Kidney epithelial cell (primary cell): ENCODE data around the gene SIGLECL1. TPM values are rescaled to one million over a fixed set of nuclear protein-coding genes. Genes with fewer than 3 reads are reported as not detected.

Experiments
- DNase-seq: peaks from one replicate; pipeline ENCODE4 v3.0.0-alpha.2; 2010; ENCODE audit warnings: low read depth
- H3K27me3 ChIP-seq: 2 replicates; pipeline ENCODE4 v1.6.0; 2011; ENCODE audit warnings: low read length; ENCODE audit not compliant: control insufficient read depth, insufficient read depth
- H3K36me3 ChIP-seq: 2 replicates; pipeline ENCODE4 v1.5.1; 2011; ENCODE audit warnings: low read length; ENCODE audit not compliant: control insufficient read depth, insufficient read depth
- H3K4me3 ChIP-seq: 2 replicates; pipeline ENCODE4 v1.5.1; 2011; ENCODE audit warnings: low read depth, mild to moderate bottlenecking, control low read depth, low read length
- total RNA-seq: library from RNA; depleted of rRNA; stranded (reverse); fragments of >200 nt; gene quantifications from 2 replicates; pipeline ENCODE4 v1.2.3, GENCODE V29; 2015
- TF ChIP-seq, protein P1 (sequence below): IDR thresholded peaks from 2 replicates; pipeline ENCODE4 v1.5.1; 2011; ENCODE audit warnings: mild to moderate bottlenecking, moderate library complexity, low read length, control low read depth, inconsistent platforms; ENCODE audit not compliant: insufficient read depth, poor library complexity, severe bottlenecking

The SIGLECL1 gene
- total RNA-seq, 1 donor from 2014 or later = 0.79 TPM

DNA sequence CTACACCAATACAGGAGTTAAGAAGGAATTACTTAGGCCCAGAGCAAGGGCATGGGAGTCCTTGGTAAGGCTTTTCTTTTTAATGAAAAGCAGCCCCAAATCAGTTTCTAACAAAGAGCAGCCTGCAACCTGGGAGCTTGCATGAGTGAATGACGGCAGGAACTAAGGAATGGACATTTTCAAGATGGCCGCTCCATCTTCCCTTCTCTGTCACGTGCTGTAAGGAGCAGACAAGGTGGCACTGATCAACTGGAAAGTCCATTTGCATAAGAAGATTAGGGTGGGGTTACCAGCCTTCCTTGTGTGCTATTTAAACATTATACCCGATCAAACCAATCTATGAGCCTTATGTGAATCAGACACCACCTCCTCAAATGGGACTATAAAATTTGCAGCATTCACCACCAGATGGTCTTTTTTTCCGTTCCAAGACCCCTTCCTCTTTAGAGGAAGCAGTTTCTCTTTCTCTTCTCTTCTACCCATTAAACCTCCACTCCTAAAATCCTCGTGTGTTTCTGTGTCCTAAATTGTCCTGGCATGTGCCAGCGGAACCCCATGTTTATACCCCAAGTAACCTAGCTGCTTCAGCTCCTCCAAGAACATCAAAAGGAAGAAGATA lies 2.8 kb upstream of the SIGLECL1 start:
- TF ChIP-seq, protein P1, sequence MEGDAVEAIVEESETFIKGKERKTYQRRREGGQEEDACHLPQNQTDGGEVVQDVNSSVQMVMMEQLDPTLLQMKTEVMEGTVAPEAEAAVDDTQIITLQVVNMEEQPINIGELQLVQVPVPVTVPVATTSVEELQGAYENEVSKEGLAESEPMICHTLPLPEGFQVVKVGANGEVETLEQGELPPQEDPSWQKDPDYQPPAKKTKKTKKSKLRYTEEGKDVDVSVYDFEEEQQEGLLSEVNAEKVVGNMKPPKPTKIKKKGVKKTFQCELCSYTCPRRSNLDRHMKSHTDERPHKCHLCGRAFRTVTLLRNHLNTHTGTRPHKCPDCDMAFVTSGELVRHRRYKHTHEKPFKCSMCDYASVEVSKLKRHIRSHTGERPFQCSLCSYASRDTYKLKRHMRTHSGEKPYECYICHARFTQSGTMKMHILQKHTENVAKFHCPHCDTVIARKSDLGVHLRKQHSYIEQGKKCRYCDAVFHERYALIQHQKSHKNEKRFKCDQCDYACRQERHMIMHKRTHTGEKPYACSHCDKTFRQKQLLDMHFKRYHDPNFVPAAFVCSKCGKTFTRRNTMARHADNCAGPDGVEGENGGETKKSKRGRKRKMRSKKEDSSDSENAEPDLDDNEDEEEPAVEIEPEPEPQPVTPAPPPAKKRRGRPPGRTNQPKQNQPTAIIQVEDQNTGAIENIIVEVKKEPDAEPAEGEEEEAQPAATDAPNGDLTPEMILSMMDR = no peak
- Histone ChIP-seq H3K4me3 (no peak overlapping the region), H3K27me3 (no peaks in the 10 kb centered on the region), H3K36me3 (no peaks in the 10 kb centered on the region)
- no peak for DNase-seq

- TF ChIP-seq, protein P1 = no peak
- Histone ChIP-seq H3K4me3 (no peak overlapping the region), H3K27me3 (no peaks in the 10 kb centered on the region), H3K36me3 (no peaks in the 10 kb centered on the region)
- no peak for DNase-seq
Measured at GRCh38 chr19:51251468-51251820, 564 bp downstream of the SIGLECL1 start.

GRCh38 chr19:51252306-51253079 lies 1.6 kb downstream of the SIGLECL1 start:
- Histone ChIP-seq H3K4me3 (no peak overlapping the region), H3K36me3 (no peaks in the 10 kb centered on the region), H3K27me3 (no peaks in the 10 kb centered on the region)
- DNase-seq = no peak
- TF ChIP-seq, protein P1 = no peak

DNA sequence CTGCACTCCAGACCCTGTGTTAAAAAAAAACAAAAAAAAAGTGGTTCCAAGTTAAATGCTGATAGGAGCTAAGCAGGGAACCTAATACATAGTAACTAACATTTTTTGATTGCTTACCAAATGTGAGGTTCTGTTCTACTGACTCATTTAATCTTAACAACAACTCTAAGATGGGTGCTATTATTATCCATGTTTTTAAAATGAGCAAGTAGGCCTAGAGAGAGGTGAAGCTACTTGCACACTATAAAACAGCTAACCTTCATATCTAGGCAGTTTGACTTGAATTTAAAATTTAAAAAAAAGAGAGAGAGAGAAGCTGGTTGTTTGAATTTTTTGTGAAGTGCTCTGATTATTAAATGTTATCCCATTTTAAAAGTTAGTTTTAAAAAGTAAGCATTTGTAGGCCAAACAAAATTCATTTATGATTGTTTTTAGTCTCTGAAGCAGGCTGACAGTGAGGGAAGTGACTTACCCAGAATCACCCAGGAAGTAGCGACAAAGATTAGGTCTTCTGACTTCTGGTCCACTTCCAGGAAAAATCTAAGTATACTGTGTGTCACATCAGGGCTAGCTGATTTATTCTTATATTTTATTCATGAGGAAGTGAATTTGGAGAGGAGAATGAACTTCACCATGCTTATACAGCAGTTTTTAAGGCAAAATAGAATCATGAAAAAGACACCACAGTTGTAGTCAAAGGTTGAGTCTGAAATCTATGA lies 2.4 kb downstream of the SIGLECL1 start:
- Histone ChIP-seq H3K27me3 (no peaks in the 10 kb centered on the region), H3K4me3 (no peak overlapping the region), H3K36me3 (no peaks in the 10 kb centered on the region)
- no peak for DNase-seq
- TF ChIP-seq, protein P1 = no peak

- Histone ChIP-seq H3K36me3 (no peaks in the 10 kb centered on the region), H3K27me3 (no peaks in the 10 kb centered on the region), H3K4me3 (no peak overlapping the region)
- no peak for DNase-seq
- TF ChIP-seq, protein P1 = no peak
Measured at GRCh38 chr19:51256155-51256625, 5.3 kb downstream of the SIGLECL1 start.
